ENCODE measurements around the gene TMPRSS15.
"Not testable (repeated sequence)": the region's sequence is repeated elsewhere in the genome, so short reads cannot be mapped to it uniquely, and the experiment has no call there.

The TMPRSS15 gene

GRCh38 chr21:18403735-18404450 is at the start of gene TMPRSS15:
TMPRSS15 (minus strand) TSS chr21:18403785; CDS start chr21:18403622, 163 bp downstream.
- DNase-seq (ENCODE audit: low spot score): no peak

DNA sequence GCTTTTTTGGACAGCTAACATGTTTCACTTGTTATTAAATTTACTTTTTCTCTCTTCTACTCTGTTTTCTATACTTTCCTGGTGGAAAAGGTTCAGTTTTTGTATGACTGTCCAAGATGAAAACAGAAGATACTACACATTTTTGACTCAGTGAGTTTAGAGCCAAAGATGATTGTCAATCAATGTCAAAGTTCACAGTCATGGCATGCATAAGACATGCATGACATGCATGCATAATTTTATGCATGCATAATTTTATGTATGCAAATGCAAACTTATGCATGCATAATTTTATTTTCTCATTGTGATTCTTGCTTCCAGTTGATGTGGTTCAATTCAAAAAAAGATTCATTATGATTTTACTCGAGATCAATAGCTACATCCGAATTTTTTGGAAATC is 48.1 kb upstream of the TMPRSS15 start:
- DNase-seq (ENCODE audit: low spot score): no peak

DNA sequence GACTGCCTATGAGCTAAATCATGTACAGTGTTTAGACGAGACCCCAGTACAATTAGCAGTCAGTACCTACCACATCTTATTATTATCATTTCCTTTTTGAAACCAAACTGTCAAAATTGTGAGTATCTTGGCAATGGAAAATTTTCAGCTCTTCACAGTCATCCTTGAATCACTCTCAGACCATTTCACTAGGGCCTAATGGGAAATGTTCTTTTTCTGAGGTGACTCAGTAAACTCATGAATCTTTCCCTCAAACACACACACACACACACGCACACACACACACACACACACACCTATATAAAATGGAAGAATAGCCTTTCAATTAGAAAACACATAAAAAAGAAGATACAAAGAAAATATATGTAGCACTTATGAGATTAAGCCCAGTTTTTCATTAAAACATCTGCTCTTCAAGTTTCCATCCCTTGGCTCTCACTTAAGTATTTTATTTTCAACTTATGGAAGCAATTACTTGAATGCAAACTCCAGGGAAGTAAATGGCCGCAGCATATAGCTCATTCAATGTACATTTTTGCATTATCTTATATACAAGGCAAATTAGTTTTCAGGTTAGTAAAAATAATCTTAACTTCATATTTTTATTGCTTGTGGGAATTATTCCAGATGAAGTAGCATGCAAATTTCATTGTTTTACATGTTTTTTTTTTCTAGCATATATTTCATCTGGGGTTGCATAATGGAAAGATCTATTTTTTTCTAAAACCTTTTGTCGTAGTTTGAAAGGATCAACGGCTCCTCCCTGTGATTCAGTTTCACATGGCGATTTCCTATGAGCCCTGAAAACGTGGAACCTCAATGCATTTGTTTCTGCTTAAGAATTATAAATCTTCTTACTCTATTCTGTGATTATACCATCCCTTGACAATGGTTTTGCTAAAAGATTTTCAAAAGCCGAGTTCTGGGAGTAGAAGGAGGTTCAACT is 46.3 kb upstream of the TMPRSS15 start:
- DNase-seq (ENCODE audit: low spot score): no peak

- no peak for DNase-seq (ENCODE audit: low spot score)
Measured at GRCh38 chr21:18443701-18444100, 40.1 kb upstream of the TMPRSS15 start.

DNA sequence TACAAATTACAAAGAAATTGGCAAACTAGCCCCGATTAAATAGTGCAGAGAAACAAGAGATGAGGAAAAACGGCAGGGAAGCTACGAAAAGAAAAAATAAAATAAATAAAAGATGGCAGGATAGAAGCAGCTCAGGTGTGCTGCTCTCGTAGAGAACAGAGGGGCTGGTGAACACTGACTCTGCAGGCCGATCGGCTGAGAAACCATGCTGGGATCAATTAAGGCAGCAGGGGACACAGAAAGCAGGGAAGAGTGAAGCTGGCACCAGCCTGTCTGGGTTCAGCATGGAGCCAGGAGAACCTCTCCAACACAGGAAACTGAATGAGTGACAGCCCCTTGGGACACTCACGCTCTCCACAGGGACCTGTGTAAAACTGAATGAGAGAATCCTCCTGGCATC is 39.5 kb upstream of the TMPRSS15 start:
- DNase-seq (ENCODE audit: low spot score): no peak

- DNase-seq (ENCODE audit: low spot score): no peak
Measured at GRCh38 chr21:18430341-18430740, 26.8 kb upstream of the TMPRSS15 start.

GRCh38 chr21:18424276-18424675 is 20.7 kb upstream of the TMPRSS15 start:
- DNase-seq (ENCODE audit: low spot score): no peak

DNA sequence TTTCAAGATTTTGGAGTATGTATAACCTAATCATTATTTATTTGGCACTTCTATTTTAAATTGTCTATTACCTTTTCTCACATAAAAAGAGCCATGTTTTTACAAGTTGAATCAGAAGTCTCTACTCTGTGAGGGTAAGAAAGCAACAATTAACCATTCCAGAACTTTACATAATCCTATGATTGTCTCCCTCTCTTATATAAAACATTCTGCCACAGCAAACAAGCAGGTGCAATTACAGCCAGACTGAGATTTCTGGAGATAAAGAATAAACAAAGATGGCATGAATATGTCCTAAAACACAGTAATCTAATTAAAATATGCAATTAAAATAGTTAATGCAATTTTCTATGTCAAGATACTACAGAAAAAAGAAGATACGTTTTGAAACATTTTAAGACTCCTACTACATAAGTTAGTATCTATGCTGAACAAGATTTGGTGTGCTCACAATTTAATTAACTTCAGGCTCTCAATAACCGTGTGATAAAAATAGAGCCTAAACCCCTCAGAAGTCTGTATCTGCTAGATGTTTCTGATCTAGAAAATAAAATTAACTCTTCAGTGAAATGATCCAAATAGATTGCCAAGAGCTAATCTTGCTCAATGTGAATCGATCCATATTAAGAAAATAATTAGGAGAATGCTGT is 13.7 kb upstream of the TMPRSS15 start:
- DNase-seq (ENCODE audit: low spot score): no peak

GRCh38 chr21:18411565-18411964 is 8.0 kb upstream of the TMPRSS15 start:
- DNase-seq (ENCODE audit: low spot score): no peak

DNA sequence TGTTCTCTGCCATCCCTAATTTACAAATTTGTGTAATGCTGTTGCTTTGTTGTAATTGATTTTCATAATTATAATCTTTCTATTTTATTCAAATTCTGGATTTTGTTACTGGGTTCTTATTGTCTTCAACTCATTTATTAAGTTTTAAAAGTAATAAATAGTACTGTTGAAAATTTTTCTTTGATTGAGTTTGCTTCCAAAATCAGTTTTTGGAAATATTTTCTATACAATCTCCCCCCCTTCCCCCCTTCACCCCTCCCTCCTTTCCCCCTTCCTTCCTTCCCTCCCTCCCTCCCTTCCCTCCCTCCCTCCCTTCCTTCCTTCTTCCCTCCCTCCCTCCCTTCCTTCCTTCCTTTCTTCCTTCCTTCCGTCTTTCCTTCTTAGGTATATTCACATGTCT is 6.0 kb upstream of the TMPRSS15 start:
- DNase-seq (ENCODE audit: low spot score): no peak

DNA sequence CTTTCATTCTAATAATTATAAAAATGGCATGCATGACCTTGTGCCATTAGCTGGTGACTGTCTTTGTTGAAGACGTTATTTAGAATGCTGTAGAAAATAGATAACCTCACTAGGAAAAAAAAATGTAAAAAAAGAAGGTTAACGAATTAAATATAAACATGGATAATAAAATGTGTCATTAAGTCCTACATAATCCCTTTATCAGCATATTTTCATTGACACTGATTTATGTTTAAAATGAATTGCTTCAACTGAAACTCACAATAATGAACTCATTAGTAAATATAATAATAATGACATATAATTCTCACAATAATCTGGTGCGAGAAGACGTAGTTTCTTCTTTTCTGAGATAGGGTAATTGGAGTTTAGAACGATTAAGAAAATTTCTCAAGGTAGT is 4.7 kb downstream of the TMPRSS15 start:
- DNase-seq (ENCODE audit: low spot score): no peak

- no peak for DNase-seq (ENCODE audit: low spot score)
Measured at GRCh38 chr21:18387994-18388393, 15.6 kb downstream of the TMPRSS15 start.

DNA sequence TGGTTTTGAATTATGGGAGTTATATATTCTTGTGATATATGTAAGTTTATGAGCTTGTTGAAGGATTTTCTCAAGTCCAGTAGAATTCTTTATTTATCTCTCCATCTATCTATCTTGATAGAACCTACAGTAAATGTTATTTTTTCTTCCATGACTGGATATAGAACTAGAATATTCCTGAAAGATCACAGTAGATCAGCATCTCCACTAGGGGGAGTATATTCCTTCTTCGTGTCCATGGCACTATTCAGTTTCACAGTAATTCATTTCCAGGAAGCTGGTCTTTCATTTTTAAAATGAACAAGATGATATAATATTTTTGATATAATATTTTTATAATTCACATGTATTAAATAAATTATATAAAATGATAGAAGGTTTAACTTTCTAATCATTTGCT is 18.8 kb downstream of the TMPRSS15 start:
- DNase-seq (ENCODE audit: low spot score): no peak

- not testable (repeated sequence) for DNase-seq (ENCODE audit: low spot score)
Measured at GRCh38 chr21:18382934-18383619, 20.5 kb downstream of the TMPRSS15 start.

GRCh38 chr21:18382141-18382540 is 21.4 kb downstream of the TMPRSS15 start:
- DNase-seq (ENCODE audit: low spot score): no peak

- no peak for DNase-seq (ENCODE audit: low spot score)
Measured at GRCh38 chr21:18373606-18374005, 30.0 kb downstream of the TMPRSS15 start.

GRCh38 chr21:18370301-18370700 is 33.3 kb downstream of the TMPRSS15 start:
- DNase-seq (ENCODE audit: low spot score): no peak

DNA sequence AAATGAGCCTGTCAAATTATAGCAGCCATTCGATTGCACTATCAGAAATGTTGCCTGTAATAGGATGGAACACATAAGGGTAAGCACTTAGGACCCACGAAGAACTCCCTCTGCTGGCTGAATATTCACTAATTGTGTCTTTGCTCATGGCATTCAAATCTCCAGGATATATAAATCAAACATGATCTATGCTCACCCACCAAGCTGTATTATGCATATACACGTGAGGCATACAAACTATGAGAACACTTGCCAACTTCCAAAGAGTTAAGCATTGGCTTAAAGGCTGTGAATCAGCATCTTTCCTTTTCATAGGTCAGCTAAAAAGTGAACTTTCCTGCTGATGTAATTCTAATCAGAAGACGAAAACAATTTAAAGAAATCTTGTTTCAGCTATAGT is 34.5 kb downstream of the TMPRSS15 start:
- no peak for DNase-seq (ENCODE audit: low spot score)

GRCh38 chr21:18368205-18368604 is 35.4 kb downstream of the TMPRSS15 start:
- DNase-seq (ENCODE audit: low spot score): no peak

- no peak for DNase-seq (ENCODE audit: low spot score)
Measured at GRCh38 chr21:18356801-18357200, 46.8 kb downstream of the TMPRSS15 start.

- DNase-seq (ENCODE audit: low spot score): no peak
Measured at GRCh38 chr21:18354947-18355346, 48.6 kb downstream of the TMPRSS15 start.

DNA sequence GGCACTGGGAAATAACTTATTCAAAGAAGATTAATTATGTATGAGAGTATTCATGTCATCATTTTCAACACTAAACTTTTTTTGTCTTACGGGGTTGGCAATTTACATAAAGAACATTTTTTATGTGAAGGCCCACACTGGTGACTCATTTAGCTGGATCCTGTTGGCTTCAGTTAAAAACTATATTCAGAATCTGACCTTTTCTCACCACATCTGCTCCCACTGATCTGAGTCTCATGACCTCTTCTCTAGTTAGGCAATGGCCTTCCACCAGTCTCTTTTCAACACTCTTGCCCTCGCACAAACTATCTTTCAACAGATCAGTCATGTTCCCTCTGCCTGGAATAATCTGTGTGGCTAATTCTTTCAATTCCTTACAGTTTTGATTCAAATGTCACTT is 53.4 kb downstream of the TMPRSS15 start:
- DNase-seq (ENCODE audit: low spot score): no peak
